Adrenal gland (tissue), 12 donors: ENCODE measurements around the gene PPFIA1. TPM values are rescaled to one million over a fixed set of nuclear protein-coding genes. Genes with fewer than 3 reads are reported as not detected.

Source experiments
- DNase-seq, 7 donors: peaks; one replicate each; pipeline ENCODE4 v3.0.0-alpha.2; 2019 to 2020
- H3K27ac ChIP-seq, 5 donors: fragments of 200-600 bp; sonication (generic) in 4 of 5; 1 replicate in 3 of 5; 2 replicates in 2 of 5; pipeline versions ENCODE4 v1.5.1 to v1.8.0; 2016 to 2020; ENCODE audit warnings: mild to moderate bottlenecking in 1 of 5
- H3K27me3 ChIP-seq: fragments of 200-600 bp; 2 replicates; pipeline ENCODE4 v1.8.0; 2021
- H3K36me3 ChIP-seq, 2 donors: fragments of 200-600 bp; replicated peaks in 1 of 2; 1 replicate in 1 of 2; 2 replicates in 1 of 2; pipeline versions ENCODE4 v1.5.1 to v1.8.0; 2018 to 2022
- H3K4me1 ChIP-seq, 2 donors: fragments of 200-600 bp; replicated peaks in 1 of 2; 1 replicate in 1 of 2; 2 replicates in 1 of 2; pipeline versions ENCODE4 v1.5.1 to v1.8.0; 2018 to 2021
- H3K4me3 ChIP-seq, 4 donors: fragments of 200-600 bp; sonication (generic) in 3 of 4; one replicate each; pipeline ENCODE4 v1.5.1; 2016 to 2018
- H3K9me3 ChIP-seq, 3 donors: fragments of 200-600 bp; sonication (generic) in 1 of 3; replicated peaks in 1 of 3; 1 replicate in 2 of 3; 2 replicates in 1 of 3; pipeline versions ENCODE4 v1.5.1 to v1.8.0; 2016 to 2021
- POLR2A ChIP-seq, 2 donors: fragments of 450-650 bp; IDR thresholded peaks; one replicate each; pipeline ENCODE4 v1.6.1; 2017; ENCODE audit warnings: antibody characterized with exemption in 2 of 2, mild to moderate bottlenecking in 2 of 2, moderate library complexity in 1 of 2
- WGBS, 4 donors: extraction: QIAGEN DNeasy Blood & Tissue Kit in 2 of 4; methylation state at CpG; one replicate each; pipeline versions ENCODE4 v1.1.5 to v1.1.7; 2013 to 2017; 5-methylcytosine and 5-hydroxymethylcytosine counted together
- intact Hi-C, 2 donors: fragments of 100-400 bp; cut with DNase I; formaldehyde crosslinking; loops; one replicate each; pipeline versions ENCODE4 v1.14.1 to v1.15.0; 2022 to 2023
- polyA plus RNA-seq, 3 donors: library from polyadenylated mRNA; stranded (reverse); fragments of 200-250 nt in 2 of 3; fragments of 350-450 nt in 1 of 3; fragmentation: Illumina TruSeq in 1 of 3; extraction: RNeasy Lipid Tissue Mini Kit (QIAGEN cat#74804) in 1 of 3; gene quantifications; one replicate each; pipeline ENCODE4 v1.2.3, GENCODE V29; 2013 to 2014
- total RNA-seq, 9 donors: library from RNA; depleted of rRNA in 4 of 9; stranded (reverse); fragments of >200 nt in 4 of 9; fragments of 120-200 nt in 1 of 9; fragmentation: NEBNext Ultra II Directional in 1 of 9; extraction: Animal tissue kit (Norgen Biotek cat#: 25700) in 1 of 9; gene quantifications; one replicate each; pipeline versions ENCODE4 v1.1.0 to v1.2.4, GENCODE V29; 2013 to 2023
- TF ChIP-seq, protein P1 (sequence below), 6 experiments: fragments of 450-650 bp in 4 of 6; fragments of 200-600 bp in 2 of 6; sonication (generic) in 1 of 6; IDR thresholded peaks; 1 replicate in 5 of 6; 2 replicates in 1 of 6; pipeline versions ENCODE4 v1.5.1 to v1.8.0; 2016 to 2021; ENCODE audit warnings: antibody characterized with exemption in 6 of 6, mild to moderate bottlenecking in 2 of 6, moderate library complexity in 1 of 6
- donor health status: healthy with polysubstance abuse.
- donor health status: Bipolar disorder and iron deficiency.
- donor health status: DM: yes; HTN: yes; CAD: no.
- donor health status: DM: no; HTN: no; CAD: no.
- donor health status: DM: no; HTN: no; CAD: no.
- donor health status: DM: yes; HTN: yes; CAD: no.

Gene PPFIA1
- total and polyA plus RNA-seq, 12 donors = 25.8 to 58.6 (median 35.7) TPM

DNA sequence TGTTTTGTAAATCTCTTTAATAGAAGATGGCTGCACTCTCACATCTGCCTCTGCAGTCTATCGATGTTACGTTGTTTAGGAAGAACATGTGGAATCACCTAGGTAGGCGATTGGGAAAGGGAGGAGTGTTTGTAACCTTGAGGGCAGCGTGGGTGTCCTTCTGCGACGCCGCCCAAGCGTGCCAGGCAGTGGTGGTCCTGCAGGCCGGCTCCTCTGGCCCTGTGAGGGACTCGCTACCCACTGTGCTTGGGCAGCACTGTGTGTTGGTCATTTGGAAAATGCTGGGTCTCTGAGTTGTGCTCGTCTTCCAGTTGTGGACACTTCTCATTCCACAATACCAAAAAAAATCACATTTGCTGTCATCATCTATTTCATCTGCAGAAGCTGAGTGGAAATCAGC, 156.9 kb downstream of the PPFIA1 start:
- DNase-seq = no peak
- H3K36me3 ChIP-seq = peaks cover 0 to 81% of the 10 kb centered on the region in 2 donors
- H3K4me3 ChIP-seq = no peak overlapping the region
- no peak overlapping the region for H3K27ac ChIP-seq
- TF ChIP-seq, protein P1, sequence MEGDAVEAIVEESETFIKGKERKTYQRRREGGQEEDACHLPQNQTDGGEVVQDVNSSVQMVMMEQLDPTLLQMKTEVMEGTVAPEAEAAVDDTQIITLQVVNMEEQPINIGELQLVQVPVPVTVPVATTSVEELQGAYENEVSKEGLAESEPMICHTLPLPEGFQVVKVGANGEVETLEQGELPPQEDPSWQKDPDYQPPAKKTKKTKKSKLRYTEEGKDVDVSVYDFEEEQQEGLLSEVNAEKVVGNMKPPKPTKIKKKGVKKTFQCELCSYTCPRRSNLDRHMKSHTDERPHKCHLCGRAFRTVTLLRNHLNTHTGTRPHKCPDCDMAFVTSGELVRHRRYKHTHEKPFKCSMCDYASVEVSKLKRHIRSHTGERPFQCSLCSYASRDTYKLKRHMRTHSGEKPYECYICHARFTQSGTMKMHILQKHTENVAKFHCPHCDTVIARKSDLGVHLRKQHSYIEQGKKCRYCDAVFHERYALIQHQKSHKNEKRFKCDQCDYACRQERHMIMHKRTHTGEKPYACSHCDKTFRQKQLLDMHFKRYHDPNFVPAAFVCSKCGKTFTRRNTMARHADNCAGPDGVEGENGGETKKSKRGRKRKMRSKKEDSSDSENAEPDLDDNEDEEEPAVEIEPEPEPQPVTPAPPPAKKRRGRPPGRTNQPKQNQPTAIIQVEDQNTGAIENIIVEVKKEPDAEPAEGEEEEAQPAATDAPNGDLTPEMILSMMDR (IDR thresholded peaks at IDR 0.05) = no peak
- no peak for TF ChIP-seq POLR2A (IDR thresholded peaks at IDR 0.05)
- WGBS, 4 donors = 81 to 86% (median 83%) methylated on average over 7 to 11 of the region's 11 CpGs
- intact Hi-C loops = no loop called here
- H3K9me3 ChIP-seq = no peaks in the 10 kb centered on the region
- H3K4me1 ChIP-seq = no peaks in the 10 kb centered on the region
- H3K27me3 ChIP-seq = no peaks in the 10 kb centered on the region

DNA sequence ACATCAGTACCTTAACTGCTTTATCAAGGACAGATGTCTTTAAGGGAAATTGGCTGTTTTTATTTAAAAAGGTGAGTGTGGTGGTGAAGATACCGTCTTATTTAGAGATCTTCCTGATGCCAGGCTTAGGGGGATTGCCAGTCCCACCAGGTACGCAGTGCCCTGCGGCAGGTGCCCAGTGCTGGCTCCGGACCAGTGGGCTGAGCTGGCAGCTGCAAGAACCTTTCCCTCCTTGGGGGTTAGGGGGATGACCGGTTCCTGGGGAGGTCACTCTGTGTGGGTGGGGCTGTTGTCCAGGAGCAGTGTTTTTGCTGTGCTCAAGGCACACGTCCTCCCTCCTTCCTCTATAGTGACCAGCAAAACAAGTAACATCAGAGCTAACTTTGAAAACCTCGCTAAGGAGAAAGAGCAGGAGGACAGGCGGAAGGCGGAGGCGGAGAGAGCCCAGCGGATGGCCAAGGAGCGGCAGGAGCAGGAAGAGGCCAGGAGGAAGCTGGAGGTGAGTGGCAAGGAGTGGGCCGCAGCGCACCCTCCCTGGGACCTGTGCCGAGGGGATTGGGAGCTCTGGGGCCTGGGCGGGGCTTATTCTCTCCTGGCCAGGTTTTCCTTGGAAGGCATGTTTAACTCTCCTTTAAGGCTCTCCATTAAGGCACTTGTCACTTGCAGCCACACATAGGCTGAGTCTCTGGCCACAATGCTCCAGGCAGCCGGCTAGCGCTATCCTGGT, 158.4 kb downstream of the PPFIA1 start:
- peaks cover 0 to 82% of the 10 kb centered on the region in 2 donors for H3K36me3 ChIP-seq
- 91 to 94% (median 92%) methylated on average over 17 to 18 of the region's 18 CpGs for WGBS, 4 donors
- no peak overlapping the region for H3K27ac ChIP-seq
- no peaks in the 10 kb centered on the region for H3K9me3 ChIP-seq
- no peak for DNase-seq
- H3K4me1 ChIP-seq = no peaks in the 10 kb centered on the region
- intact Hi-C loops = no loop called here
- TF ChIP-seq, protein P1 (IDR thresholded peaks at IDR 0.05) = no peak
- TF ChIP-seq POLR2A (IDR thresholded peaks at IDR 0.05) = no peak
- no peaks in the 10 kb centered on the region for H3K27me3 ChIP-seq
- H3K4me3 ChIP-seq = no peak overlapping the region

DNA sequence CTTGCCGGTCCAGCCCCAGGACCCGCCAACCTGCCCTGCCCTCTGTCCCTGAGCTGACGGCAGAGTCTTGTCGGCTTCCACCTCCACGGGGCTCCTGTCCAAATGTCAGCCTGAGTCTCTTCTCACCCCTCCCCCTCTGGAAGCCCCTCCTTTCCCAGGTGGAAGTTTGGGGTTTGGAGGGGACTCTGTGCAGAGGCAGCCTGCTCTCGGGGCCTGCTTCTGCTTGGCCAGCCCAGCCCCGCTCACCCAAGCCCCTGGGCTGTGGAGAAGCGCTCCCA, 158.9 kb downstream of the PPFIA1 start:
- H3K36me3 ChIP-seq = peaks cover 0 to 87% of the 10 kb centered on the region in 2 donors
- intact Hi-C loops = no loop called here
- DNase-seq = no peak

DNA sequence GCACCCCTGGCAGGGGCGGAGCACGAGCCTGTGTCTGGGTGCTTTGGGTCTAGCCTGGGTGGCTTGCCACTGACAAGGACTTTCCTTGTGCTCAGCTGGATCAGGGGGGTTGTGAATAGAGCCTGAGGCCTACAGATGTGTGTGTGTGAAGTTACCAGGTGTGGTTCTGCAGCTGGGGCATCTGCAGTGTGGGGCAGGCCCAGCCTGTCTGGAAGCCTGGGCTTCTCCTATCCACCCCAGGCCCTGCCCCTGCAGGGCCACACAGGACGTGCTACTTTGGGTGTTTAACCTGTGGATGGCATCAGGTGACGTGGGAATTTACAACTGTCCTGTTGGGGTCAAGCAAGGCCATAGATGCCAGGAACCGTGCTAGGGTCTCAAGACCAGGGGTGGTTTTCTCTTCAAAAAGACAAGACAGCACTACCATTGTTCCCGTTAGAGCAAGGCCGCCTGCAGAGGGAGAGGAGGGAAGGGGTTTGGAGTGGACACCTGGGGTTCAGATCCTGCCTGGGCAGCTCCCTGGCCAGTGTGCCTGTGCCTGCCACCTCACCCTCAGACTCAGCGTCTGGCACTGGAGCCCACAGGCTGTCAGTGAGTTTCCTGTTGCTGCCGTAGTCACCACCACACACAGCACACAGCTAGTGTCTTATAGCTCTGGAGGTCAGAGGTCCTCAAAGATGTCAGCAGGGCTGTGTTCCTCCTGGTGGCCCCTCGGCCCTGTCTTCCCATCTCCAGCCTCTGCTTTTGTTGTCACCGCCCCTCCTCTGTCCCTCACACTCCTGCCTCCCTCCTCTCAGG, 159.4 kb downstream of the PPFIA1 start:
- WGBS, 4 donors = 67 to 80% (median 79%) methylated on average over 7 to 11 of the region's 11 CpGs
- Histone ChIP-seq H3K4me3 (no peak overlapping the region), H3K36me3 (peaks cover 0 to 93% of the 10 kb centered on the region in 2 donors), H3K9me3 (no peaks in the 10 kb centered on the region), H3K27me3 (no peaks in the 10 kb centered on the region), H3K27ac (no peak overlapping the region), H3K4me1 (no peaks in the 10 kb centered on the region)
- TF ChIP-seq POLR2A (IDR thresholded peaks at IDR 0.05) = no peak
- DNase-seq = no peak
- intact Hi-C loops = no loop called here

More for the DNA sequence above, 158.9 kb downstream of the PPFIA1 start:
- H3K27ac ChIP-seq = no peak overlapping the region
- no peaks in the 10 kb centered on the region for H3K27me3 ChIP-seq
- no peak overlapping the region for H3K4me3 ChIP-seq
- no peaks in the 10 kb centered on the region for H3K9me3 ChIP-seq
- H3K4me1 ChIP-seq = no peaks in the 10 kb centered on the region
- no peak for TF ChIP-seq POLR2A (IDR thresholded peaks at IDR 0.05)
- TF ChIP-seq, protein P1 (IDR thresholded peaks at IDR 0.05) = no peak
- 57 to 82% (median 71%) methylated on average over 5 to 8 of the region's 8 CpGs for WGBS, 4 donors
